Epithelial cell of esophagus (primary cell): ENCODE data around the gene NOTCH1.

ENCODE experiments used
- DNase-seq: peaks from one replicate; pipeline ENCODE4 v3.0.0; 2010; ENCODE audit warnings: low read depth
- H3K4me3 ChIP-seq: 2 replicates; pipeline ENCODE4 v1.5.1; 2011; ENCODE audit warnings: mild to moderate bottlenecking, low read length, control low read depth
- TF ChIP-seq, protein P1 (sequence below): IDR thresholded peaks from 2 replicates; pipeline ENCODE4 v1.5.1; 2011; ENCODE audit warnings: low read depth, mild to moderate bottlenecking, low read length, control low read depth, inconsistent platforms; ENCODE audit not compliant: insufficient read depth; ENCODE audit errors: missing control alignments

NOTCH1 gene

DNA sequence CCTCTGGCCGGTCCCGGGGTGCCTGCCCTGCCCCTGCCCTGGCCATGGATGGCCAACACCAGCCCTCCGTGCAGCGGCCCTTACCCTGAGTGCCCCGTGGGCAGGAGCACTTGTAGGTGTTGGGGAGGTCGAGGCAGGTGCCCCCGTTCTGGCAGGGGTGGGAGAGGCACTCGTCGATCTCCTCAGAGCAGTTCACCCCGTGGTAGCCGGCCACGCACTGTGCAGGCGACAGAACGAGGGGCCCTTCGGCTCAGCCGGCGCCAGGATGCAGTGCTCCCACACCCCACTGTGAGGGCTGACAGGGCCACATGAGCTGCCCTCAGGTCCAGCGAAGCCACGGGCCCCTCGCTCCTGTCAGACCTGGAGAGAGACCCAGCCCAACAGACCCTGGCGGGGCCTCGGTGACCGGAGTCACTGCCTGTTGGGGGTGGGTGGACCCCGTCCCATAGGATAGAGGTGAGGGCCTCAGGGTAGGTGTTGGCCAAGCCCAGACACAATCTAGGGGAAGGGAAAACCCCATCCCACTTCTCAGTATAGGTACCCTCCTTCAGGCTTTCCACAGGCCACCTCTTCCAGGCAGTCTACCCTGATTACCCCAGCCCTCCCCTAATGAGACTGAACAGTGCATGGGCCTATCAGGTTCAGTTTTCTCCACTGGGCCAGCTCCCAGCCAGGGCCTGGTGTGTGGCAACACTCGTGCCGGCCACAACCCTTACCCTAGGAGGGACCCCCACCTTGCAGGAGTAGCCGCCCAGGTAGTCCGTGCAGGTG is 38.4 kb downstream of the NOTCH1 start:
- TF ChIP-seq, protein P1, sequence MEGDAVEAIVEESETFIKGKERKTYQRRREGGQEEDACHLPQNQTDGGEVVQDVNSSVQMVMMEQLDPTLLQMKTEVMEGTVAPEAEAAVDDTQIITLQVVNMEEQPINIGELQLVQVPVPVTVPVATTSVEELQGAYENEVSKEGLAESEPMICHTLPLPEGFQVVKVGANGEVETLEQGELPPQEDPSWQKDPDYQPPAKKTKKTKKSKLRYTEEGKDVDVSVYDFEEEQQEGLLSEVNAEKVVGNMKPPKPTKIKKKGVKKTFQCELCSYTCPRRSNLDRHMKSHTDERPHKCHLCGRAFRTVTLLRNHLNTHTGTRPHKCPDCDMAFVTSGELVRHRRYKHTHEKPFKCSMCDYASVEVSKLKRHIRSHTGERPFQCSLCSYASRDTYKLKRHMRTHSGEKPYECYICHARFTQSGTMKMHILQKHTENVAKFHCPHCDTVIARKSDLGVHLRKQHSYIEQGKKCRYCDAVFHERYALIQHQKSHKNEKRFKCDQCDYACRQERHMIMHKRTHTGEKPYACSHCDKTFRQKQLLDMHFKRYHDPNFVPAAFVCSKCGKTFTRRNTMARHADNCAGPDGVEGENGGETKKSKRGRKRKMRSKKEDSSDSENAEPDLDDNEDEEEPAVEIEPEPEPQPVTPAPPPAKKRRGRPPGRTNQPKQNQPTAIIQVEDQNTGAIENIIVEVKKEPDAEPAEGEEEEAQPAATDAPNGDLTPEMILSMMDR: no peak
- H3K4me3 ChIP-seq: no peak overlapping the region
- no peak for DNase-seq

DNA sequence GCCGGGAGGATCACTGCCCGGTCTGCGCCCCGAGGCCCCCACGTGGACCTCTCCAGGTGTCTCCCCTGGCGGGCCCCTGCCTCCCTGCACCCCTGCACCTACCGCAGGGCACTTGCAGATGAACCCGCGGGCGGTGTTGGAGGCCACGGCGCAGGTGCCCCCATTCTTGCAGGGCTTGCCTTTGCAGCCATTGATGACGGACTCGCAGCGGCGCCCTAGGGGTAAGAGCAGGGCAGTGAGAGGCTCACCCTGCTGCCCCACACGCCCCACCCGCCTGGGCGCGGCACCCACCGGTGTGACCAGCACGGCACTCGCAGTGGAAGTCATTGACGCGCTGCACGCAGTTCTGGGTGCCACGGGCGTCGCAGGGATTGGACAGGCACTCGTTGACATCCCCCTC is 39.4 kb downstream of the NOTCH1 start:
- no peak overlapping the region for H3K4me3 ChIP-seq
- TF ChIP-seq, protein P1: no peak
- no peak for DNase-seq

DNA sequence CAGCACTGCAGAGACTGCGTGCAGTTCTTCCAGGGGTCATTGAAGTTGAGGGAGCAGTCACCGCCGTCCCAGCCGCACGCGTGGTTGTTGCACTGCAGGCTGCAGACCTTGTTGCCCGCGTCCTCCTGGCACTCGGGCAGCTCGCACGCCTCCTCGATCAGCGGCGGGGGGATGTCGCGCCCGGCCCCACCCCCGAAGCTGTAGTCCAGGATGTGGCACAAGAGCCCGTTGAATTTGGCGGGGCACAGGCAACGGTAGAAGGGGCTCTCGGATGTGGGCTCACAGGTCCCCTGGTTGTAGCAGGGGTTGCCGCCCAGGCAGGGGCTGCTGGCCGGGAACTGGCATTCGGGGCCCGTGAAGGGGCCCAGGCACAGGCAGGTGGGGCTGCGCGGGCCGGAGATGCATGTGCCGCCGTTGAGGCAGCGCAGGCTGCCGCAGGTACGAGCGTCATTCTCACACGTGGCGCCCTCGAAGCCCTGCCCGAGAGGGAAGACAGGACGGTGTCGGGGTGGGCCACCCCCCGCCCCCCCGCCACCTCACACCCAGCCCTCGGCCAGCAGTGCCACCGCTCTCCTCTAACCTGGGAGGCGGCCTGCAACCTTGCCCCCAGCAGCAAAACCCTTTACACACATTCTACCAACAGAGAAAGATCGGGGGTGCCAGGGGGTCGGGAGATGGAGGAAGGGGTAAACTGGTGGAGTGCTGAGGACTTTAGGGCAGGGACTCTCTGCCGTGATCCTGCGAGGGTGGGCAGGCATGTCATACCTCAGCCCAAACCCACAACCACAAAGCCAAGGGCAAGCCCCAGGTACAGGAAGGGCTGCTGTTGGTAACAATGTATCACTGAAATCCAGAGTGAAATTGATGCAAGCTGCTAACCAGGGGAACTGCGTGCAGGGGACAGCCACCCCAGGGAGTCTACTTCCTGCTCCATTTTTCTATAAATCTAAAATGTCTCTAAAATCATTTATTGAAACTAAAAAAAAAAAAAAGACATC is 40.1 kb downstream of the NOTCH1 start:
- no peak for DNase-seq
- H3K4me3 ChIP-seq: no peak overlapping the region
- TF ChIP-seq, protein P1: no peak

DNA sequence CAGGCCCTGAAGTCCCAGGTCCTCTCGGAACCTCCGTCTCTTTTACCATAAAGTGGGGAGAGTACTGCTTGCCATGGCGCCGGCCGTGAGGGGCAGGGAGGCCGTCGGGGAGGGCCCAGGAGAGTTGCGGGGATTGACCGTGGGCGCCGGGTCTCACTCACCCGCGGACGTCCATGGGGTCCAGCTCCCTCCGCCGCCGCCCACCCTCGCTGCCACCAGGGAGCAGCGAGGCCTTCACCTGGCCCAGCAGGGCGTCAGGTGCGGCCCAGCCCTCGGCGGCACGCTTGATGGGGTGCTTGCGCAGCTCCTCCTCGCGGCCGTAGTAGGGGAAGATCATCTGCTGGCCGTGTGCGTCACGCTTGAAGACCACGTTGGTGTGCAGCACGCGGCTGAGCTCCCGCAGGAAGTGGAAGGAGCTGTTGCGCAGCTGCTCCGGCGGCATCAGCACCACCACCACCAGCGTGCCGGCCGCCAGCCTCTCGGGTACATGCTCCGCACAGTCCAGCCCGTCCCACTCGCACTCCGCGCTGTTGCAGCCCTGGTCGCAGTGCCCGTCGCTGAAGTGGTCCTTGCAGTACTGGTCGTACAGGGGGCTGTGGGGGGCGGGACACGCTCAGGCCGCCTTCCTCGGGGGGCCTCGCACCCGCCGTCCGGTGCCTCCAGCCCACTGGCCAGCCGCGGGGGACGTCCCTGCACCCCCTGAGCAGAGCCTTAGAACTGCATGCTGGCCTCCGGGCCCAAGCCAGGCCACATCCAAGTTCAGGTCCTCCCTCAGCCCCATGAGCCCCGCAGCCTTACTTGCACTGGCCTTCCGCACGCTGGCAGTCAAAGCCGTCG is 41.1 kb downstream of the NOTCH1 start:
- no peak overlapping the region for H3K4me3 ChIP-seq
- DNase-seq: no peak
- TF ChIP-seq, protein P1: no peak

DNA sequence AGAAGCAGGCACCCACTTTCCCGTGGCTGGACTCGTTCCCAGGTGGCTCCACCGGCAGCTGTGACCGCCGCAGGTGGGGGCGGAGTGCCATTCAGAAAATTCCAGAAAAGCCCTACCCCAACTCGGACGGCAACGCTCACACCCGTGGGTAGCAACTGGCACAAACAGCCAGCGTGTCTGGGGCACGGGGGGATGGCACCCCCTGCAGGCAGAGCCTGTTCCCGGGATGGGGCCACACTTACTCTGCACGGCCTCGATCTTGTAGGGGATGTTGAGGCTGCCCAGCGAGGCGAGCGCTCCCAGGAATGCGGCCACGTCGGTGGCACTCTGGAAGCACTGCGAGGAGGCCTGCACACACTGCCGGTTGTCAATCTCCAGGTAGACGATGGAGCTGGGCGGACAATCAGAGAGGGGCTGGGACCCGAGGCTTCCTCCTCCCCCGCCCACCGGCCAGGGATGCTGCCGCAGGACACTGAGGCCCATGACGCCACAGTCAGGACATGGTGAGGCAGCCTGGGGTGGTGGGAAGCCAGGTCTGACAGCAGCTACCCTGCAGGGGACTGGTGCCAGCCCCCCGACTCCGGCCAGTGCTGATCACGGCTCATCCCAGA is 42.8 kb downstream of the NOTCH1 start:
- DNase-seq: no peak
- H3K4me3 ChIP-seq: no peak overlapping the region
- TF ChIP-seq, protein P1: no peak

DNA sequence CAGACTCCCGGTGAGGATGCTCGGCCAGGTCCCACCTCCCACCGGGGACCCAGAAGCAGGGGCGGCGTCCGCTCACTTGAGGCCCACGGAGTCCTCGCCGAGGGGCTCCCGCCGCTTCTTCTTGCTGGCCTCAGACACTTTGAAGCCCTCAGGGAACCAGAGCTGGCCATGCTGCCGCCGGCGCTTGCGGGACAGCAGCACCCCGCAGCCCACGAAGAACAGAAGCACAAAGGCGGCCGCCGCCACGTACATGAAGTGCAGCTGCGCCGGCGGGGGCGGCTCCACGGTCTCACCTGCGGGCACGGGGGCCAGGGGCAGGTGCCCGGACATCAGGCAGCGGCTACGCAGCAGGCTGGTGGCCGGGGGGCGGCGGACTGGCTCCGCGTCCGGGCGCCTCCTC is 43.7 kb downstream of the NOTCH1 start:
- TF ChIP-seq, protein P1: no peak
- H3K4me3 ChIP-seq: no peak overlapping the region
- no peak for DNase-seq
